ENCODE measurements around the gene SYT14. TPM values are rescaled to one million over a fixed set of nuclear protein-coding genes. Genes with fewer than 3 reads are reported as not detected.
"Not testable (repeated sequence)": the region's sequence is repeated elsewhere in the genome, so short reads cannot be mapped to it uniquely, and the experiment has no call there.

SYT14 gene
- polyA plus RNA-seq, 1 donor from 2014 or later, result not detected

DNA sequence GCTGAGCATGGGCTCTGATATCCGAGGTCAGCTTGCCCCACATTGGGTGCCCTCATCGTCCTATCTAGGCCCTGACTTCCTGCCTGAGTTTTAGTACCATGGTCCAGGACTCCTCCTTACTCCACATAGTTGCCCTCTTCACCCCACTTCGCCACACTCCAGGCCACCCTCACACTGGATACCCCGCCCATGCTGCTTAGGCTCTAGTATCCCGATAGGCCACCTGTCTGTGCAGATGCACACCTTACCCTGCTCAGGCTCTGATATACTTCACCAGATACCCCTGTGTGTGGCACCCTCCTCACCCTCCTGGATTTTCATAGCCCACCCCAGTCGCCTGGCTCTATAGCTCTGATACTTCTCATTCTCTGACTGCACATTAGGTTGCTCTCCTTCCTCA, 149.0 kb downstream of the SYT14 start:
- H3K27ac Mint-ChIP-seq, result no peak overlapping the region
- peaks cover 2% of the 10 kb centered on the region for H3K27me3 Mint-ChIP-seq
- no peak overlapping the region for H3K4me3 Mint-ChIP-seq
- H3K36me3 Mint-ChIP-seq, result no peaks in the 10 kb centered on the region
- H3K4me1 Mint-ChIP-seq, result no peaks in the 10 kb centered on the region
- peaks cover 0 to 2% (median 0%) of the 10 kb centered on the region in 3 donors for H3K9me3 Mint-ChIP-seq

DNA sequence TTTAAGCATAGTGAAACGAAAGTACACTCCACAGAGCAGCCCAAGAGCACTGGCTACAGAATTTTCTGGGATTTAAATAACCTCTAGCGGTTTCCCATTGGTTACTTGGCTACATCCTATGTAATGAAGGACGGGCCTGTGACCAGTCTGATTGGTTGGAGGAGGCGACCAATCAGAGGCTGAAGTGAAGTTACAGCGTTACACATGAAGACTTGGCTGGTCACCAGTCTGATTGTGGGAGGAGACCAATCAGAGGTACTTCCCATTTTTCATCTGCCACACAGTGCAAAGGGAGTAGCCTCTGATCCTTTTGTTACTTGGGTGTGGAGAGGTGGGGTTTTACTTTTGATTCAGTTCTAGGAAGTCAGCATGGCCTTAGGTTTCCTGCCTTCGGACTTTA, 151.8 kb downstream of the SYT14 start:
- H3K27ac Mint-ChIP-seq, result no peak overlapping the region
- H3K4me1 Mint-ChIP-seq, result no peaks in the 10 kb centered on the region
- no peaks in the 10 kb centered on the region for H3K36me3 Mint-ChIP-seq
- peaks cover 2% of the 10 kb centered on the region for H3K27me3 Mint-ChIP-seq
- H3K9me3 Mint-ChIP-seq, result peaks cover 0 to 2% (median 0%) of the 10 kb centered on the region in 3 donors
- no peak overlapping the region for H3K4me3 Mint-ChIP-seq

GRCh38 chr1:210092366-210092765, 154.3 kb downstream of the SYT14 start:
- no peaks in the 10 kb centered on the region for H3K4me1 Mint-ChIP-seq
- no peak overlapping the region for H3K27ac Mint-ChIP-seq
- H3K4me3 Mint-ChIP-seq, result no peak overlapping the region
- H3K27me3 Mint-ChIP-seq, result peaks cover 2% of the 10 kb centered on the region
- peaks cover 0 to 2% (median 0%) of the 10 kb centered on the region in 3 donors for H3K9me3 Mint-ChIP-seq
- no peaks in the 10 kb centered on the region for H3K36me3 Mint-ChIP-seq

GRCh38 chr1:210093461-210093860, 155.4 kb downstream of the SYT14 start:
- Mint-ChIP-seq H3K36me3 (no peaks in the 10 kb centered on the region), H3K9me3 (peaks cover 0 to 6% (median 2%) of the 10 kb centered on the region in 3 donors), H3K27ac (no peak overlapping the region), H3K4me1 (no peaks in the 10 kb centered on the region), H3K4me3 (no peak overlapping the region), H3K27me3 (peaks cover 2% of the 10 kb centered on the region)

GRCh38 chr1:210098356-210098755, 160.3 kb downstream of the SYT14 start:
- Mint-ChIP-seq H3K4me3 (no peak overlapping the region), H3K4me1 (no peaks in the 10 kb centered on the region), H3K27me3 (no peaks in the 10 kb centered on the region), H3K9me3 (peaks cover 0 to 6% (median 0%) of the 10 kb centered on the region in 3 donors), H3K27ac (no peak overlapping the region), H3K36me3 (no peaks in the 10 kb centered on the region)

GRCh38 chr1:210099921-210100320, 161.9 kb downstream of the SYT14 start:
- Mint-ChIP-seq H3K9me3 (peaks cover 0 to 6% (median 0%) of the 10 kb centered on the region in 3 donors), H3K27me3 (no peaks in the 10 kb centered on the region), H3K27ac (no peak overlapping the region), H3K4me1 (no peaks in the 10 kb centered on the region), H3K4me3 (no peak overlapping the region), H3K36me3 (no peaks in the 10 kb centered on the region)

GRCh38 chr1:210104103-210104502, 166.1 kb downstream of the SYT14 start:
- peaks cover 0 to 1% (median 0%) of the 10 kb centered on the region in 3 donors for H3K9me3 Mint-ChIP-seq

GRCh38 chr1:210112906-210113305, 174.9 kb downstream of the SYT14 start:
- H3K27ac Mint-ChIP-seq, H3K9me3 Mint-ChIP-seq, H3K4me1 Mint-ChIP-seq, H3K36me3 Mint-ChIP-seq, H3K4me3 Mint-ChIP-seq, H3K27me3 Mint-ChIP-seq: not testable (repeated sequence)

More at GRCh38 chr1:210104103-210104502, 166.1 kb downstream of the SYT14 start:
- H3K4me3 Mint-ChIP-seq, result no peak overlapping the region
- peaks cover 4% of the 10 kb centered on the region for H3K27me3 Mint-ChIP-seq
- no peaks in the 10 kb centered on the region for H3K36me3 Mint-ChIP-seq
- H3K27ac Mint-ChIP-seq, result no peak overlapping the region
- H3K4me1 Mint-ChIP-seq, result no peaks in the 10 kb centered on the region

GRCh38 chr1:210117198-210117597, 179.2 kb downstream of the SYT14 start:
- H3K9me3 Mint-ChIP-seq, result no peaks in the 10 kb centered on the region
- H3K4me3 Mint-ChIP-seq, result no peak overlapping the region
- H3K27ac Mint-ChIP-seq, result no peak overlapping the region
- H3K27me3 Mint-ChIP-seq, result no peaks in the 10 kb centered on the region
- H3K4me1 Mint-ChIP-seq, result no peaks in the 10 kb centered on the region
- H3K36me3 Mint-ChIP-seq, result no peaks in the 10 kb centered on the region

DNA sequence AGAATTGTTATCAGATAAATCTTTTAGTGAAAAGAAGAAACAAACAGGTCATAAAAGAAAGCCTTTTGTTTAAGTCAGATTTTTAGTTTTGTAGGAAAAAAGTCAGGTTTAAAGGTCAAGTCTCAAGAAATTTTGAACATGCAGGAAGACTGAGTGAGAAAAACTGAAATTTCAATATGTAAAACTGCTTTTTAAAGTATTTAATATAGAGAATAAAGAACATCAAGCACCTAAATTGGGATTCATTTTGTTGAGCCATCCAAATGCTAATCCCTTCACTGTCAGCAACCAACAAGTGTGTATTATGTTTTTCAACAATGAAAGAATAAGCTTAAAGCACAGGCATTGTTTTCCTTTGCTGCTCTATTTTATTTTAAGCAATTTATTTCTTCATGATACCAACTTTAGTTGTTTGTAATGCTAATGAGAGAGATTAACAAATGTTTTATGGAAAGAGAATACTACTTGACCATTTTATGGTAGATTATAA, 179.7 kb downstream of the SYT14 start:
- no peaks in the 10 kb centered on the region for H3K4me1 Mint-ChIP-seq

GRCh38 chr1:210123383-210123782, 185.4 kb downstream of the SYT14 start:
- no peaks in the 10 kb centered on the region for H3K9me3 Mint-ChIP-seq
- no peak overlapping the region for H3K4me3 Mint-ChIP-seq
- no peaks in the 10 kb centered on the region for H3K4me1 Mint-ChIP-seq
- H3K27ac Mint-ChIP-seq, result no peak overlapping the region
- no peaks in the 10 kb centered on the region for H3K36me3 Mint-ChIP-seq
- H3K27me3 Mint-ChIP-seq, result peaks cover 9% of the 10 kb centered on the region

More for the DNA sequence above, 179.7 kb downstream of the SYT14 start:
- no peaks in the 10 kb centered on the region for H3K27me3 Mint-ChIP-seq
- H3K4me3 Mint-ChIP-seq, result no peak overlapping the region
- no peak overlapping the region for H3K27ac Mint-ChIP-seq
- H3K9me3 Mint-ChIP-seq, result no peaks in the 10 kb centered on the region
- H3K36me3 Mint-ChIP-seq, result no peaks in the 10 kb centered on the region

DNA sequence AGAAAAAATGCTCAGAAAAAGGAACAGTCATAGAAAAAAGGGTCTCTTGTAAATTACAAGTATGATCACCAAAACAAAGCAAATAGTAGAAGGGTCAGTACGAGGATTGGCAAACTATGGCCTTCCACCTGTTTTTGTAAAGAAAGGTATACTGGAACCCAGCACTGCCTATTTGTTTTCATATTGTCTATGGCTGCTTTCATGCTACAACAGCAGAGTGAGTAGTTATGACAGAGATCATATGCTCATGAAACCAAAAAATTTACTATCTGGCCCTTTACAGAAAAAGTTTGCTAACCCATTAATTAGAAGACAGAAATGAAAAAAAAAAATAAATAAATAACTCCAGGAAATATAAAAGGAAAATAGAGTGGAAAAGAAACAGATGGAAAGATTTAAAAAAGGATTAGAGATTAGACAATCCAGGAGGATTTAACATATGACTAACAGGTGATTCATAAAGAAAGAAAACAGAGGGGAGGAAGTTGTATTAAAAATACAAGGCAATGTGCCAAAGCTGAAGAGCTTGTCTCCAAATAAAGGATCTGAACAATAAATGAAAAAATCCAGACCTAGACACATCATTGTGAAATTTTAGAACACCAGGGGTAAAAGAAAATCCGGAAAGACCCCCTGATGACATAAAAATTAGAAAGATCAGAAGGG, 186.0 kb downstream of the SYT14 start:
- Mint-ChIP-seq H3K27me3 (peaks cover 9% of the 10 kb centered on the region), H3K4me1 (no peaks in the 10 kb centered on the region), H3K27ac (no peak overlapping the region), H3K36me3 (no peaks in the 10 kb centered on the region), H3K9me3 (no peaks in the 10 kb centered on the region), H3K4me3 (no peak overlapping the region)

- H3K9me3 Mint-ChIP-seq, result no peaks in the 10 kb centered on the region
- H3K36me3 Mint-ChIP-seq, result no peaks in the 10 kb centered on the region
Observed at GRCh38 chr1:210124736-210125135, 186.7 kb downstream of the SYT14 start.

GRCh38 chr1:210125143-210125542, 187.1 kb downstream of the SYT14 start:
- H3K36me3 Mint-ChIP-seq, result no peaks in the 10 kb centered on the region
- no peak overlapping the region for H3K4me3 Mint-ChIP-seq
- H3K4me1 Mint-ChIP-seq, result peaks cover 0 to 2% (median 0%) of the 10 kb centered on the region in 3 donors
- H3K27me3 Mint-ChIP-seq, result peaks cover 9% of the 10 kb centered on the region
- H3K9me3 Mint-ChIP-seq, result no peaks in the 10 kb centered on the region
- no peak overlapping the region for H3K27ac Mint-ChIP-seq

More at GRCh38 chr1:210124736-210125135, 186.7 kb downstream of the SYT14 start:
- H3K4me1 Mint-ChIP-seq, result no peaks in the 10 kb centered on the region
- no peak overlapping the region for H3K4me3 Mint-ChIP-seq
- no peak overlapping the region for H3K27ac Mint-ChIP-seq
- H3K27me3 Mint-ChIP-seq, result peaks cover 9% of the 10 kb centered on the region

- H3K36me3 Mint-ChIP-seq, result no peaks in the 10 kb centered on the region
- no peaks in the 10 kb centered on the region for H3K9me3 Mint-ChIP-seq
Observed at GRCh38 chr1:210129092-210129491, 191.1 kb downstream of the SYT14 start.

GRCh38 chr1:210129759-210130158, 191.7 kb downstream of the SYT14 start:
- H3K27ac Mint-ChIP-seq, result no peak overlapping the region
- H3K9me3 Mint-ChIP-seq, result no peaks in the 10 kb centered on the region
- no peaks in the 10 kb centered on the region for H3K36me3 Mint-ChIP-seq
- peaks cover 0 to 2% (median 0%) of the 10 kb centered on the region in 3 donors for H3K4me1 Mint-ChIP-seq
- peaks cover 9% of the 10 kb centered on the region for H3K27me3 Mint-ChIP-seq
- H3K4me3 Mint-ChIP-seq, result no peak overlapping the region

More at GRCh38 chr1:210129092-210129491, 191.1 kb downstream of the SYT14 start:
- H3K27ac Mint-ChIP-seq, result no peak overlapping the region
- H3K4me1 Mint-ChIP-seq, result peaks cover 0 to 2% (median 0%) of the 10 kb centered on the region in 3 donors
- H3K27me3 Mint-ChIP-seq, result peaks cover 9% of the 10 kb centered on the region
- H3K4me3 Mint-ChIP-seq, result no peak overlapping the region
